PC-3 (cell line): Measurements from ENCODE around the gene IGFBP4. TPM values are rescaled to one million over a fixed set of nuclear protein-coding genes. Genes with fewer than 3 reads are reported as not detected.

Experiments
- ATAC-seq: fragments of 200-7000 bp; cut with Tn5 transposase; 2 replicates; pipeline ENCODE4 v1.9.1; 2020; ENCODE audit warnings: mild to moderate bottlenecking, moderate library complexity
- Bru-seq: library from RNA; stranded (reverse); fragments of 400-500 nt; gene quantifications from one replicate; lab custom pipeline; 2021; lab: Mats Ljungman, UMichigan
- BruChase-seq, 2 experiments: library from RNA; stranded (reverse); fragments of 400-500 nt; gene quantifications; one replicate each; lab custom pipeline; 2021; lab: Mats Ljungman, UMichigan
- BruUV-seq: library from RNA; stranded (reverse); fragments of 400-500 nt; replicated peaks from 2 replicates; lab custom pipeline; 2021; lab: Mats Ljungman, UMichigan
- CTCF ChIA-PET: fragments of 300-600 bp; sonication (Branson Sonifier 250); formaldehyde crosslinking; loops from one replicate; lab custom pipeline; 2022; ENCODE audit warnings: antibody characterized with exemption; lab: Charles Lee
- POLR2A ChIA-PET: fragments of 300-600 bp; sonication (Branson Sonifier 250); formaldehyde crosslinking; loops from one replicate; lab custom pipeline; 2022; ENCODE audit warnings: antibody characterized with exemption; ENCODE audit not compliant: unreplicated experiment; lab: Charles Lee
- DNase-seq: peaks from one replicate; pipeline ENCODE4 v3.0.0-alpha.2; 2015
- H2AFZ ChIP-seq: fragments of 300-600 bp; sonication (generic); 2 replicates; pipeline ENCODE4 v1.6.0; 2016; ENCODE audit warnings: antibody characterized with exemption, low read length
- H3F3A ChIP-seq: fragments of 300-600 bp; sonication (generic); one replicate; pipeline ENCODE4 v1.6.0; 2017; ENCODE audit warnings: antibody characterized with exemption, low read length, control low read depth, mild to moderate bottlenecking; ENCODE audit not compliant: unreplicated experiment
- H3K27ac ChIP-seq: fragments of 300-600 bp; sonication (generic); 2 replicates; pipeline ENCODE4 v1.5.1; 2016; ENCODE audit warnings: mild to moderate bottlenecking, low read length
- H3K27me3 ChIP-seq: fragments of 300-600 bp; sonication (generic); 2 replicates; pipeline ENCODE4 v1.6.1; 2016; ENCODE audit warnings: low read length, mixed read lengths
- H3K36me3 ChIP-seq: fragments of 300-600 bp; sonication (generic); 2 replicates; pipeline ENCODE4 v1.6.1; 2016; ENCODE audit warnings: low read depth, mixed run types, low read length, mixed read lengths
- H3K4me1 ChIP-seq: fragments of 300-600 bp; sonication (generic); 2 replicates; pipeline ENCODE4 v1.5.1; 2016; ENCODE audit warnings: low read length; ENCODE audit not compliant: insufficient read depth
- H3K4me2 ChIP-seq: fragments of 300-600 bp; sonication (generic); 2 replicates; pipeline ENCODE4 v1.6.0; 2016; ENCODE audit warnings: low read length
- H3K4me3 ChIP-seq: fragments of 300-600 bp; sonication (generic); 2 replicates; pipeline ENCODE4 v1.5.1; 2016; ENCODE audit warnings: mild to moderate bottlenecking, low read length, mixed read lengths
- H3K79me2 ChIP-seq: fragments of 300-600 bp; sonication (generic); 2 replicates; pipeline ENCODE4 v1.6.1; 2017; ENCODE audit warnings: low read length, mixed read lengths
- H3K9ac ChIP-seq: fragments of 300-600 bp; sonication (generic); 2 replicates; pipeline ENCODE4 v1.6.0; 2016; ENCODE audit warnings: mild to moderate bottlenecking, low read length
- H3K9me2 ChIP-seq: fragments of 300-600 bp; sonication (generic); replicated peaks from 2 replicates; pipeline ENCODE4 v1.6.1; 2016; ENCODE audit warnings: mixed run types, low read length, mixed read lengths
- H3K9me3 ChIP-seq: fragments of 300-600 bp; sonication (generic); 2 replicates; pipeline ENCODE4 v1.6.1; 2016; ENCODE audit warnings: low read length, mixed read lengths
- H4K20me1 ChIP-seq: fragments of 300-600 bp; sonication (generic); 2 replicates; pipeline ENCODE4 v1.6.1; 2016; ENCODE audit warnings: low read length, mixed read lengths
- EZH2 ChIP-seq: fragments of 300-600 bp; sonication (generic); IDR thresholded peaks from one replicate; pipeline ENCODE4 v1.6.1; 2017; ENCODE audit warnings: antibody characterized with exemption, mild to moderate bottlenecking, low read length; ENCODE audit not compliant: unreplicated experiment
- EZH2phosphoT487 ChIP-seq: fragments of 300-600 bp; sonication (generic); IDR thresholded peaks from 2 replicates; pipeline ENCODE4 v1.6.1; 2018; ENCODE audit warnings: mild to moderate bottlenecking, antibody characterized with exemption, low read length, borderline replicate concordance
- intact Hi-C: fragments of 100-400 bp; cut with micrococcal nuclease; formaldehyde crosslinking; loops from 2 replicates; pipeline ENCODE4 v1.9.0; 2023
- long read RNA-seq: library from polyadenylated mRNA; unstranded; transcript quantifications from one replicate; pipeline ENCODE4 v2.0.0, GENCODE V29; 2021; ENCODE audit not compliant: unreplicated experiment
- total RNA-seq: library from RNA; depleted of rRNA; stranded (reverse); fragments of >200 nt; gene quantifications from 2 replicates; pipeline ENCODE4 v1.2.3, GENCODE V29; 2014; rRNA removed
- TF ChIP-seq, protein P1 (sequence below): fragments of 300-600 bp; sonication (generic); conservative IDR thresholded peaks from 2 replicates; pipeline ENCODE4 v1.5.1; 2017; ENCODE audit warnings: antibody characterized with exemption, low read depth, mild to moderate bottlenecking, low read length

The IGFBP4 gene
- total RNA-seq (164 and 297 TPM in 2 replicates), Bru-seq, nascent RNA (percentile 96 among the genes with signal in this experiment), BruChase-seq, experiment 1, labeled RNA remaining after a 6-hour chase (percentile 98 among the genes with signal in this experiment), BruChase-seq, experiment 2, labeled RNA remaining after a 2-hour chase (percentile 92 among the genes with signal in this experiment)
- long read RNA-seq, transcript IGFBP4-201 (4 exons, 2,200 nt) = major isoform, 1,131 of 1,334 reads
- long read RNA-seq, partial matches to known transcripts = 160 of 1,334 reads
- long read RNA-seq, other reads (novel, unspliced or antisense) = 43 of 1,334 reads

DNA sequence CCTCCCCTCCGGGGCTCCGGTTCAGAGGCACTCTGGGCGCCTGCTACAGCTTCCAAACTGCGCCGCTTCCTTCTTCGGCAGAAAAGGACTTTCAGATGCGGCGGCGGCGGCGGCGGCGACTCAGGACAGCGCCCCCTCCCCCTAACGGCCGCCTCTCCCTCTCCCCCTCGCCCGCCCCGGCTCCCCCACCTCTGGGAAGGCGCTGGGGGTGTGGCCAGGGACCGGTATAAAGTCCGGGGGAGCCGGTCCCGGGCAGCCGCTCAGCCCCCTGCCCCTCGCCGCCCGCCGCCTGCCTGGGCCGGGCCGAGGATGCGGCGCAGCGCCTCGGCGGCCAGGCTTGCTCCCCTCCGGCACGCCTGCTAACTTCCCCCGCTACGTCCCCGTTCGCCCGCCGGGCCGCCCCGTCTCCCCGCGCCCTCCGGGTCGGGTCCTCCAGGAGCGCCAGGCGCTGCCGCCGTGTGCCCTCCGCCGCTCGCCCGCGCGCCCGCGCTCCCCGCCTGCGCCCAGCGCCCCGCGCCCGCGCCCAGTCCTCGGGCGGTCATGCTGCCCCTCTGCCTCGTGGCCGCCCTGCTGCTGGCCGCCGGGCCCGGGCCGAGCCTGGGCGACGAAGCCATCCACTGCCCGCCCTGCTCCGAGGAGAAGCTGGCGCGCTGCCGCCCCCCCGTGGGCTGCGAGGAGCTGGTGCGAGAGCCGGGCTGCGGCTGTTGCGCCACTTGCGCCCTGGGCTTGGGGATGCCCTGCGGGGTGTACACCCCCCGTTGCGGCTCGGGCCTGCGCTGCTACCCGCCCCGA lies at the start of gene IGFBP4:
IGFBP4 (plus strand) TSS at position 255 of the 792 bp plus-strand sequence; CDS start at position 541, 286 bp downstream.
- no peaks in the 10 kb centered on the region for H3K36me3 ChIP-seq
- no peaks in the 10 kb centered on the region for H3F3A ChIP-seq
- POLR2A ChIA-PET = no interaction called here
- peaks cover 48% of the 10 kb centered on the region for H3K79me2 ChIP-seq
- intact Hi-C loops = loop anchor here (10.0 kb wide), 1 partner anchor 121 kb away; the partner anchor contains the start of gene CCR7
- no TSS peak for BruUV-seq
- CTCF ChIA-PET = interaction anchor here (0.5 to 1.2 kb wide), 4 partner anchors 10 to 252 kb away, joined by 3 to 8 read pairs (median 6); no protein-coding TSS in a partner anchor
- H3K4me1 ChIP-seq = peaks cover 15% of the 10 kb centered on the region
- peak; percentile 62 for DNase-seq
- H4K20me1 ChIP-seq = peaks cover 8% of the 10 kb centered on the region; the same call in 1 of the 2 replicates
- H3K4me2 ChIP-seq = peak within 1 kb of the TSS; percentile 92
- no peak for TF ChIP-seq EZH2
- TF ChIP-seq, protein P1, sequence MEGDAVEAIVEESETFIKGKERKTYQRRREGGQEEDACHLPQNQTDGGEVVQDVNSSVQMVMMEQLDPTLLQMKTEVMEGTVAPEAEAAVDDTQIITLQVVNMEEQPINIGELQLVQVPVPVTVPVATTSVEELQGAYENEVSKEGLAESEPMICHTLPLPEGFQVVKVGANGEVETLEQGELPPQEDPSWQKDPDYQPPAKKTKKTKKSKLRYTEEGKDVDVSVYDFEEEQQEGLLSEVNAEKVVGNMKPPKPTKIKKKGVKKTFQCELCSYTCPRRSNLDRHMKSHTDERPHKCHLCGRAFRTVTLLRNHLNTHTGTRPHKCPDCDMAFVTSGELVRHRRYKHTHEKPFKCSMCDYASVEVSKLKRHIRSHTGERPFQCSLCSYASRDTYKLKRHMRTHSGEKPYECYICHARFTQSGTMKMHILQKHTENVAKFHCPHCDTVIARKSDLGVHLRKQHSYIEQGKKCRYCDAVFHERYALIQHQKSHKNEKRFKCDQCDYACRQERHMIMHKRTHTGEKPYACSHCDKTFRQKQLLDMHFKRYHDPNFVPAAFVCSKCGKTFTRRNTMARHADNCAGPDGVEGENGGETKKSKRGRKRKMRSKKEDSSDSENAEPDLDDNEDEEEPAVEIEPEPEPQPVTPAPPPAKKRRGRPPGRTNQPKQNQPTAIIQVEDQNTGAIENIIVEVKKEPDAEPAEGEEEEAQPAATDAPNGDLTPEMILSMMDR = peak; percentile 38
- no peak for TF ChIP-seq EZH2phosphoT487
- peak within 1 kb of the TSS; percentile 93 for H3K4me3 ChIP-seq
- ATAC-seq = peak; percentile 60
- no peak within 1 kb of the TSS for H3K27ac ChIP-seq
- H3K9me3 ChIP-seq = no peaks in the 10 kb centered on the region
- peak within 1 kb of the TSS; percentile 72 for H3K9ac ChIP-seq
- H3K9me2 ChIP-seq = no peaks in the 10 kb centered on the region
- no peaks in the 10 kb centered on the region for H3K27me3 ChIP-seq
- peak within 1 kb of the TSS; percentile 67; the same call in 1 of the 2 replicates for H2AFZ ChIP-seq

DNA sequence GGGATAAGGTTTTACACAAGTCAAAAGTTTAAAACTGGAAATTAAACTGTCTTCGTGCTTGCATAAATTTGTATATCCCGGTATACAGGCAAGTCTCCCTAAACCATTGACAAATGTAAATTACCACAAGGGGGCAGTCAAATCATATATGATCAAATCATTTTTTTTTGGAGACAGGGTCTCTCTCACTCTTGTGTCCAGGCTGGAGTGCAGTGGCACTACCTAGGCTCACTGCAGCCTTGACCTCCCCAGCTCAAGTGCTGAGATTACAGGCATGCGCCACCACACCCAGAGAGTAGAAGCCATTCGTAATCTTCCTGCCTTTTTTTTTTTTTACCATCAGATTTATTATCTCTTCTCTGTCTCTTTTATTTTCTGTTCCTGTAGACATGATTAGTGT lies 44.1 kb upstream of the IGFBP4 start:
- intact Hi-C loops = loop anchor here (1.0 kb wide), 1 partner anchor 161 kb away; no protein-coding TSS in a partner anchor
- no peaks in the 10 kb centered on the region for H3K27me3 ChIP-seq
- H3K36me3 ChIP-seq = peaks cover 72% of the 10 kb centered on the region
- no TSS peak for BruUV-seq
- no peak overlapping the region for H2AFZ ChIP-seq
- ChIA-PET CTCF (interaction anchor here (0.6 kb wide), 1 partner anchor 16 kb away, joined by 8 read pairs; no protein-coding TSS in a partner anchor), POLR2A (no interaction called here)
- no peaks in the 10 kb centered on the region for H3K79me2 ChIP-seq
- no peaks in the 10 kb centered on the region for H3K9me2 ChIP-seq
- DNase-seq (peak; percentile 69), ATAC-seq (peak; percentile 49; the same call in 1 of the 2 replicates)
- H3F3A ChIP-seq = peaks cover 5% of the 10 kb centered on the region
- TF ChIP-seq, protein P1 = peak; percentile 65
- no peak for TF ChIP-seq EZH2
- no peak overlapping the region for H3K4me3 ChIP-seq
- H4K20me1 ChIP-seq = 0 out of 2 replicates have a peak, but pooled peaks cover 5% of the 10 kb centered on the region
- no peak overlapping the region for H3K27ac ChIP-seq
- no peaks in the 10 kb centered on the region for H3K4me1 ChIP-seq
- H3K9me3 ChIP-seq = no peaks in the 10 kb centered on the region
- no peak overlapping the region for H3K9ac ChIP-seq
- no peak overlapping the region for H3K4me2 ChIP-seq
